NCI-H460 (cell line): ENCODE results near the gene AKAP13. TPM values are rescaled to one million over a fixed set of nuclear protein-coding genes. Genes with fewer than 3 reads are reported as not detected.

ENCODE experiments used
- DNase-seq: peaks from one replicate; pipeline ENCODE4 v3.0.0-alpha.2; 2016; ENCODE audit warnings: low read depth; ENCODE audit errors: extremely low read depth
- total RNA-seq: library from RNA; depleted of rRNA; stranded (reverse); fragments of >200 nt; shearing (Covaris generic); gene quantifications from 2 replicates; pipeline ENCODE4 v1.2.3, GENCODE V29; 2014

AKAP13 gene
- total RNA-seq, 1 experiment from 2014 or later = 31.4 TPM

- DNase-seq = peak; percentile 64
These were observed 27.2 kb downstream of the AKAP13 start for GRCh38 chr15:85407421-85408269.

GRCh38 chr15:85408270-85408746, 27.9 kb downstream of the AKAP13 start:
- no peak for DNase-seq

- DNase-seq = no peak
These were observed 31.7 kb downstream of the AKAP13 start for GRCh38 chr15:85412066-85412465.

- DNase-seq = peak; percentile 89
These were observed 32.8 kb downstream of the AKAP13 start for GRCh38 chr15:85412956-85413854.

GRCh38 chr15:85414037-85414436, 33.6 kb downstream of the AKAP13 start:
- DNase-seq = no peak

- DNase-seq = peak; percentile 36
These were observed 34.1 kb downstream of the AKAP13 start for GRCh38 chr15:85414495-85414894.

GRCh38 chr15:85414991-85415390, 34.6 kb downstream of the AKAP13 start:
- no peak for DNase-seq

GRCh38 chr15:85415783-85416182, 35.4 kb downstream of the AKAP13 start:
- DNase-seq = no peak

GRCh38 chr15:85417276-85417675, 36.9 kb downstream of the AKAP13 start:
- no peak for DNase-seq

- DNase-seq = no peak
These were observed 38.8 kb downstream of the AKAP13 start for GRCh38 chr15:85419161-85419560.

GRCh38 chr15:85421116-85421925, 40.9 kb downstream of the AKAP13 start:
- DNase-seq = no peak

GRCh38 chr15:85422607-85423006, 42.2 kb downstream of the AKAP13 start:
- DNase-seq = no peak

GRCh38 chr15:85423256-85423655, 42.9 kb downstream of the AKAP13 start:
- no peak for DNase-seq

GRCh38 chr15:85424154-85424553, 43.8 kb downstream of the AKAP13 start:
- no peak for DNase-seq

GRCh38 chr15:85426481-85426880, 46.1 kb downstream of the AKAP13 start:
- no peak for DNase-seq

- DNase-seq = no peak
These were observed 47.1 kb downstream of the AKAP13 start for GRCh38 chr15:85427286-85428028.

- no peak for DNase-seq
These were observed 49.1 kb downstream of the AKAP13 start for GRCh38 chr15:85429522-85429921.

- no peak for DNase-seq
These were observed 50.2 kb downstream of the AKAP13 start for GRCh38 chr15:85430406-85431204.

GRCh38 chr15:85439996-85440395, 59.6 kb downstream of the AKAP13 start:
- DNase-seq = no peak
